Fibroblast of the aortic adventitia (primary cell): ENCODE results near the gene FOXA3. TPM values are rescaled to one million over a fixed set of nuclear protein-coding genes. Genes with fewer than 3 reads are reported as not detected.
"Not testable (repeated sequence)": the region's sequence is repeated elsewhere in the genome, so short reads cannot be mapped to it uniquely, and the experiment has no call there.

Experiments used
- DNase-seq: peaks from one replicate; pipeline ENCODE4 v3.0.0-alpha.2; 2010; ENCODE audit warnings: low read depth
- H3K4me3 ChIP-seq: 2 replicates; pipeline ENCODE4 v1.5.1; 2011; ENCODE audit warnings: low read depth, mild to moderate bottlenecking, control low read depth, low read length, moderate library complexity
- CTCF ChIP-seq: IDR thresholded peaks from 2 replicates; pipeline ENCODE4 v1.5.1; 2011; ENCODE audit warnings: mild to moderate bottlenecking, low read length, control low read depth, inconsistent platforms; ENCODE audit not compliant: insufficient read depth
- total RNA-seq: library from RNA; depleted of rRNA; stranded (reverse); fragments of >200 nt; gene quantifications from 2 replicates; pipeline ENCODE4 v1.2.3, GENCODE V29; 2012; ENCODE audit warnings: low replicate concordance

FOXA3 gene
- total RNA-seq, 1 donor = not detected

GRCh38 chr19:45864629-45865082 is 530 bp downstream of the FOXA3 start:
- no peak overlapping the region for H3K4me3 ChIP-seq
- TF ChIP-seq CTCF = no peak
- no peak for DNase-seq

- TF ChIP-seq CTCF = no peak
- H3K4me3 ChIP-seq = no peak overlapping the region
- no peak for DNase-seq
These were observed 1.3 kb downstream of the FOXA3 start for GRCh38 chr19:45865269-45865948.

- no peak for TF ChIP-seq CTCF
- no peak overlapping the region for H3K4me3 ChIP-seq
- no peak for DNase-seq
These were observed 2.5 kb downstream of the FOXA3 start for GRCh38 chr19:45866400-45867176.

GRCh38 chr19:45867241-45867640 is 3.1 kb downstream of the FOXA3 start:
- not testable (repeated sequence) for H3K4me3 ChIP-seq, DNase-seq

- no peak overlapping the region for H3K4me3 ChIP-seq
- no peak for DNase-seq
- TF ChIP-seq CTCF = no peak
These were observed 6.7 kb downstream of the FOXA3 start for GRCh38 chr19:45870798-45871197.

- no peak for TF ChIP-seq CTCF
- H3K4me3 ChIP-seq = no peak overlapping the region
- no peak for DNase-seq
These were observed 8.2 kb downstream of the FOXA3 start for GRCh38 chr19:45872095-45872919.
